Progenitor cell of endocrine pancreas (in vitro differentiated cells): ENCODE results near the gene ARHGAP26. TPM values are rescaled to one million over a fixed set of nuclear protein-coding genes. Genes with fewer than 3 reads are reported as not detected.

Source experiments
- DNase-seq: peaks from one replicate; pipeline ENCODE4 v3.0.0; 2021; ENCODE audit warnings: low spot score; ENCODE audit not compliant: unreplicated experiment
- H3K27ac Mint-ChIP-seq: 2 replicates; pipeline ENCODE4 v1.8.0; 2021; ENCODE audit warnings: mild to moderate bottlenecking, moderate library complexity, mixed read lengths
- H3K27me3 Mint-ChIP-seq: 2 replicates; pipeline ENCODE4 v1.8.0; 2021; ENCODE audit warnings: mixed read lengths
- H3K36me3 Mint-ChIP-seq: 2 replicates; pipeline ENCODE4 v1.8.0; 2022; ENCODE audit warnings: mixed read lengths; ENCODE audit not compliant: insufficient read depth
- H3K4me1 Mint-ChIP-seq: 2 replicates; pipeline ENCODE4 v1.8.0; 2021; ENCODE audit warnings: low read depth, mixed read lengths
- H3K4me3 Mint-ChIP-seq: 2 replicates; pipeline ENCODE4 v1.8.0; 2021; ENCODE audit warnings: low read depth, mild to moderate bottlenecking, moderate library complexity, mixed read lengths
- H3K9me3 Mint-ChIP-seq: 2 replicates; pipeline ENCODE4 v1.8.0; 2021; ENCODE audit warnings: low read depth, mixed read lengths
- CTCF ChIP-seq: fragments of 200-600 bp; sonication (generic); IDR thresholded peaks from one replicate; pipeline ENCODE4 v1.5.0; 2021; ENCODE audit warnings: antibody characterized with exemption, mild to moderate bottlenecking; ENCODE audit not compliant: unreplicated experiment
- total RNA-seq: library from RNA; stranded (reverse); gene quantifications from 2 replicates; pipeline ENCODE4 v1.2.1, GENCODE V29; 2021

ARHGAP26 gene
- total RNA-seq, 1 donor from 2014 or later = 21.3 TPM

GRCh38 chr5:142767178-142767577 is 3.0 kb upstream of the ARHGAP26 start:
- no peak for TF ChIP-seq CTCF
- Mint-ChIP-seq H3K4me3 (no peak overlapping the region), H3K36me3 (no peaks in the 10 kb centered on the region), H3K27me3 (peaks cover 10% of the 10 kb centered on the region), H3K4me1 (peaks cover 10% of the 10 kb centered on the region), H3K9me3 (no peaks in the 10 kb centered on the region), H3K27ac (no peak overlapping the region)
- DNase-seq = no peak

- Mint-ChIP-seq H3K9me3 (no peaks in the 10 kb centered on the region), H3K27me3 (peaks cover 10% of the 10 kb centered on the region), H3K36me3 (no peaks in the 10 kb centered on the region), H3K27ac (no peak overlapping the region), H3K4me3 (no peak overlapping the region), H3K4me1 (peaks cover 10% of the 10 kb centered on the region)
- TF ChIP-seq CTCF = no peak
- DNase-seq = no peak
These were observed 2.3 kb upstream of the ARHGAP26 start for GRCh38 chr5:142767911-142768310.

- Mint-ChIP-seq H3K4me1 (peaks cover 10% of the 10 kb centered on the region), H3K27me3 (peaks cover 10% of the 10 kb centered on the region), H3K27ac (peak overlapping the region; percentile 98), H3K4me3 (peak overlapping the region; percentile 96), H3K9me3 (no peaks in the 10 kb centered on the region), H3K36me3 (no peaks in the 10 kb centered on the region)
- no peak for TF ChIP-seq CTCF
- DNase-seq = no peak
These were observed 855 bp upstream of the ARHGAP26 start for GRCh38 chr5:142769251-142769792.

- H3K36me3 Mint-ChIP-seq = no peaks in the 10 kb centered on the region
- DNase-seq = peak; percentile 42
- TF ChIP-seq CTCF = peak; percentile 40
- peaks cover 8% of the 10 kb centered on the region for H3K27me3 Mint-ChIP-seq
- peak overlapping the region; percentile 90 for H3K27ac Mint-ChIP-seq
- no peaks in the 10 kb centered on the region for H3K9me3 Mint-ChIP-seq
- peaks cover 10% of the 10 kb centered on the region for H3K4me1 Mint-ChIP-seq
- H3K4me3 Mint-ChIP-seq = peak overlapping the region; percentile 96
These were observed 753 bp downstream of the ARHGAP26 start for GRCh38 chr5:142770650-142771609.

GRCh38 chr5:142771666-142772065 is 1.5 kb downstream of the ARHGAP26 start:
- H3K27ac Mint-ChIP-seq = peak overlapping the region; percentile 56
- no peak for DNase-seq
- TF ChIP-seq CTCF = no peak
- H3K4me1 Mint-ChIP-seq = peaks cover 10% of the 10 kb centered on the region
- peaks cover 6% of the 10 kb centered on the region for H3K27me3 Mint-ChIP-seq
- H3K36me3 Mint-ChIP-seq = no peaks in the 10 kb centered on the region
- H3K9me3 Mint-ChIP-seq = no peaks in the 10 kb centered on the region
- peak overlapping the region; percentile 85 for H3K4me3 Mint-ChIP-seq
